ENCODE measurements around the gene F13B.
A peak's percentile ranks its signal among the peaks of the same experiment; 100 is the strongest.
"Not testable (repeated sequence)": the region's sequence is repeated elsewhere in the genome, so short reads cannot be mapped to it uniquely, and the experiment has no call there.

The F13B gene, protein sequence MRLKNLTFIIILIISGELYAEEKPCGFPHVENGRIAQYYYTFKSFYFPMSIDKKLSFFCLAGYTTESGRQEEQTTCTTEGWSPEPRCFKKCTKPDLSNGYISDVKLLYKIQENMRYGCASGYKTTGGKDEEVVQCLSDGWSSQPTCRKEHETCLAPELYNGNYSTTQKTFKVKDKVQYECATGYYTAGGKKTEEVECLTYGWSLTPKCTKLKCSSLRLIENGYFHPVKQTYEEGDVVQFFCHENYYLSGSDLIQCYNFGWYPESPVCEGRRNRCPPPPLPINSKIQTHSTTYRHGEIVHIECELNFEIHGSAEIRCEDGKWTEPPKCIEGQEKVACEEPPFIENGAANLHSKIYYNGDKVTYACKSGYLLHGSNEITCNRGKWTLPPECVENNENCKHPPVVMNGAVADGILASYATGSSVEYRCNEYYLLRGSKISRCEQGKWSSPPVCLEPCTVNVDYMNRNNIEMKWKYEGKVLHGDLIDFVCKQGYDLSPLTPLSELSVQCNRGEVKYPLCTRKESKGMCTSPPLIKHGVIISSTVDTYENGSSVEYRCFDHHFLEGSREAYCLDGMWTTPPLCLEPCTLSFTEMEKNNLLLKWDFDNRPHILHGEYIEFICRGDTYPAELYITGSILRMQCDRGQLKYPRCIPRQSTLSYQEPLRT

DNA sequence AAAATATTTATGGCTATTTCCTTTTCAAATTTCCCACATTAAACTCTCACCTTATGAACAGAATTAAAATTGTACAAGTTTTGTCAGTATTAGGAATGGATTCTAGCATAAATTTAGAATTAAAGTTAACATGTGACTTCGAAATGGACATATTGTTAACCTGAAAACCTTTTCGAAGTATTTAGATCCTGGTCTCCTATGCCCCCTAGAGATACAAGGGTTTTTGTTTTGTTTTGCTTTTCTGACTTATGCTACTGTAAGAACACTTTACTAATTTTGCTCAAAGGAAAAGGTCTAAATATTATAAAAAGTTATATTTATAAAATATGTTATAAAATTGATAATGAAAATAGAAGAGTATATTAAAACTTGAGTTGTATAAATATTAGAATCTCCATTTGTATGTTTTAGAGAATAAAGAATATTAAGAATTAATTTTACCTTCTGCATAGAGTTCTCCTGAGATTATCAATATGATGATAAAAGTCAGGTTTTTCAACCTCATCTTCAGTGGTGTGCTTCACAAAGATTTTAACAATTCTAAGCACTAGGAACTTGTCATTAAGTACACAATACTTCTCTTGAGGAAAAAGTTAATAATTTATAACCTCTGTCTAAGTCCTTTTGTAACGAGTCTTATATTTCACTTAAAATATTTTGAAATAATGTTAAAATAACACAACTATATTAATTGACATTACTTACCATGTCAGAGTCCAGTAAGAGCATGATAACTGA, at the start of gene F13B:
TSS of gene F13B (minus strand) at position 542 of the 738 bp plus-strand sequence. CDS start at position 505, 37 bp downstream.
- no peak for DNase-seq

DNA sequence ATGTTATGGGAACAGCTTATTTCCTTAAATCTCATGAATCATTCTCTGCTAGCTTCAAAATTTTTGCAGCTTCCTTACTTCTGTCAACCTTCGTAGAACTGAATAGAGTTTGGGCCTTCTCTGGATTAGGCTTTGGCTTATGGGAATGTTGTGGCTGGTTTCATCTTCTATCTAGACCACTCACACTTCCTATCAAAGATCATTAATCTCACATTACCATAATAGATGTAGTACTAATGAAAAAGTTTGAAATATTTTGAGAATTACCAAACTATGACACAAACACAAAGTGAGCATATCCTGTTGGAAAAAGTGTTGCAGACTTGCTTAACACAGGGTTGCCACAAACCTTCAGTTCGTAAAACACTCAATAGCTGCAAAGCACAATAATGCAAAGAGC, 49.1 kb upstream of the F13B start:
- DNase-seq: peak; percentile 1

DNA sequence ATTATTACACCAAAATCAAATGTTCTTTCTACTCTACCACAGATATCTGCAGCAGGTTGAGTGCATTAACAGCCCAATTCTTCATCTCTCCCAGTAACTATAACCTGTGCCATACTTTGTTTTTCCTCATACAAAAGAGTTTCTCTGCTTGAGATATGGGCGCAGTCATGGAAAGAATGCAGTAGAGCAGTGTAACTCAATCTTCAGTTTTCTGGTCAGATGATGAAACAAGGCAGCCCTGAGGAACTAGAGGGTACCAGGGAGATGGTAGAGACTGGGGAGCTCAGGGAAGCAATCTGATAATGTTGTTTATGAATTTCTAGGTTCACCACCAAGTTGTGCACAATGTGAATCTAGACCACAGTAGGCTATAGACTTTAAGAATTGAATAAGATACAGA, 39.8 kb upstream of the F13B start:
- DNase-seq: no peak

DNA sequence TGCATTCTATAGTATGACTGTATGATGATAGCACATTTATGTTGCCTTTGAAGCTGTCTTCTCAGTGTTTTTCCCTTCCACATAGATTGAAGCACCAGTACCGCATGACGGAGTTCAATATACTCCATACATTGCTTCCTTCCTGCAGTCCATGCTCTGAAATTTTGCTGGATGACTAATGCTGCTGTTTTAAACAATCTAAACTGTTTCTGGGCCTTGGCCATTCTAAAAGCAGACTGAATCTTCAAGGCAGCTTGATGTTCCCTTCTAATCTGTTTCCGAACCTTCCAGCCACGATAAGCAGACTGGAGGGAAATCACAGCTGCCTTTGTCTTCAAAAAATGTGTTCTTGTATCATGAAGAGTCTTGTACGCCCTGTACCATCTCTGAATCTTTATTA, 36.2 kb upstream of the F13B start:
- no peak for DNase-seq

DNA sequence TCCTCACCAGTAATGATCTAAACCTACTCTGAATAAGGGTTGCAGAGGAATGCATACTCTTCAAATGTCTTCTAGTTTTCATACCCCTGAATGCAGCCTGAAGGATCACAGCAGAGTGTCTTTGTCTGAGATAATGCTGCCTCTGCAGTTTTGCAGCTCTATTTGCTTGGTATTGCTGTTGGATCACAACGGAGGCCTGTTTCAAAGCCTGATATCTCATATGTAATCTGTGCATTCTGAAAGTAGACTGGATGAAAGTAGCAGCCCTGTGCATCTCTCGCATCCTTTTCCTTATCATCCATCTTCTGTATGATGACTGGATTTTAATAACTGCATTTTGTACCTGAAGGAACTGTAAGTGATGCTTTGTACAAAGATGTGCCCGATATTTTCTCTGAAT, 34.9 kb upstream of the F13B start:
- no peak for DNase-seq

DNA sequence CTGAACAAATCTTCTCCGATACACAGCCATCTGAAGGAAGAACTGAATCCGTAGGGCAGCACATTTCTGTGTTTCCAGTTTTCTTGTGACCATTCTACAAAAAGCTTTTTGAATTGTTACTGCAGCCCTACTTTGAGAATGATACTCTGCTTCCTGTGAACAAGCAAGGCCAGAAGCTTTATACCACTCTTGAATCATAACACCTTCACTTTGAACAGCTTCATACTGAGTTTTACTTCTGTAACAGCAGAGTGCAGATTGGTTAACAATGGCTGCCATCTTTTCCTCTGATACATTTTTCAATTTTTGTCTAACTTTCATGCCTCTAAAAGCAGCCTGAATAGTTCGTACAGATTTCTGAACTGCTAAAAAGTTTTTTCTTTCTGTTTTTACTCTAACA, 33.6 kb upstream of the F13B start:
- DNase-seq: no peak

DNA sequence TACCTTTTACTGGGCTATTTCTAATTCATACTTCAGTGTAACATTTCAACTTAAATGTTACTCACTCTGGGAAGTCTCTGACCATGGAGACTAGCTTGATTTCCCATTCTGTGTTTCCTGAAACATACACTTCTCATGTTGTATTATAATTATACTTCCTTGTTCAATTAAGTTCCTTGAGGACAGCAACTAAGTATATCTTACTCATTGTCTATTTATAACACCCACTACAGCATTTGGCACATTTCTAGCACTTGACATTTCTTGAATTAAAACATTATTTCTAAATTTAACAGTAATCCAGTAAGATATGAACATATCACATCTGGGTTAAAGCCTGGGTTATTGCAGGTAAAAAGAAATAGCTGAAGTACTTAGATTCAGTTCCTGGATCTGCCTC, 32.4 kb upstream of the F13B start:
- no peak for DNase-seq

DNA sequence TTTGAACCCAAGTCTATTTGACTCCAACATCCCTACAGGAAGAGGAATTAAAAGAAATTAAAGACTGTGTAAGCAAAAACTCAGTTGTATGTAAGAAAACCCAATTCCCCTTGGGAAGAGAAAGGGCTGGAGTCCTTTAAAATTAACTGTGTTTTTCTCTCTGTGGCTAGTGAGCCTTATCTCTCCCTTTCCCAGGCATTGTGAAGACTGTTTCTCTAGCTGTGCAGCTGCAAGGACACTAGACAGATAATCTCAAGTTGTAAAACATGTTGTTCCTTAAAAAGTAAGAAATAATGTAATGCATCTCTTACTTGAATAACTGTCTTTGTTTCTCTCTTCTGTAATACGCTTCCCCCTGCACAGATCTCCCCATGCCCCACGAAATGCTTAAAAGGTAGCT, 29.9 kb upstream of the F13B start:
- DNase-seq: not testable (repeated sequence)

DNA sequence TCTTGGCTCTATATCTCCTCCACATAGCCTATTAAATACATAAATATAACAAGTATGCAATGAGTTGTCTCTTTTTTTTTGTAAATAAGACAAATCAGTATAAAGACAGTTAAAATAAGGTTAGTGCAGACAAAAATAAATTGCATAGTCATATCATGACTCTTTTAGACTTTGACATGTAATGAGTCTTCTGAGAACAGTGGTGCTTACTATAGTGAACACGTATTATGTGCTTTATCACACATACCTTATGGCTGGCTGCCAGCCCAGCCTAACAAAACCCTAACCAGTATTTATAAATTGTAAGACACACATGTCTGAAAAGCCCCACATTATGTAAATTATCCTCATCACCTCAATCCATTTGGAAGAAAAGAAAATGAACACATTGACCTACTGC, 29.1 kb upstream of the F13B start:
- no peak for DNase-seq

DNA sequence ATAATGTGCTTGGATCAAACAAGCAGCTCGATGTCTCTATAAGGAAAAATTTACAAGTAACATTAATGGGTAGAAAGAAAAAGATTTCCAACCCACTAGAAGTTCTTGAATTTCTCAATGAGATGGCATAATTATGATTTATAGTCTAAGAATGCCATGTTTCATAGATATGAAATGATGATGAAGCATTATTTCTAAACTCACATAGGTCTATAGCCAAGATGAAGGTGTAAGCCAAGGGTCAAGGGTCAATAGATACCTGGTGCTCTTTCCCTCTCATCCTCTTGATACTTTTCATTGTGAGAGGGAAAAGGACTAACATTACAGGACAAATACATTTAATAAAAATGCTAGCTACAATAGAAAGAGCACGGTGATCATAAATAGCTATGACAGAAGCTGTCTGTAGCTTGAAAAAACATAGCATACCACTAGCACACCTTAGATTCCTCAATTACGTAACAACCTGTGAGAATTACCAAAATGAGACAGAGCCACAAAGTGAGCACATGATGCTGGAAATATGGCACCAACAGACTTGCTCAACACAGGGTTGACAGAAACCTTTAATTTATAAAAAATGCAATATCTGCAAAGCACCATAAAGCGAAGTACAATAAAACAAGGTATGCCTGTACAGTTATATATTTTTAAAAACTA, 26.3 kb upstream of the F13B start:
- DNase-seq: no peak

DNA sequence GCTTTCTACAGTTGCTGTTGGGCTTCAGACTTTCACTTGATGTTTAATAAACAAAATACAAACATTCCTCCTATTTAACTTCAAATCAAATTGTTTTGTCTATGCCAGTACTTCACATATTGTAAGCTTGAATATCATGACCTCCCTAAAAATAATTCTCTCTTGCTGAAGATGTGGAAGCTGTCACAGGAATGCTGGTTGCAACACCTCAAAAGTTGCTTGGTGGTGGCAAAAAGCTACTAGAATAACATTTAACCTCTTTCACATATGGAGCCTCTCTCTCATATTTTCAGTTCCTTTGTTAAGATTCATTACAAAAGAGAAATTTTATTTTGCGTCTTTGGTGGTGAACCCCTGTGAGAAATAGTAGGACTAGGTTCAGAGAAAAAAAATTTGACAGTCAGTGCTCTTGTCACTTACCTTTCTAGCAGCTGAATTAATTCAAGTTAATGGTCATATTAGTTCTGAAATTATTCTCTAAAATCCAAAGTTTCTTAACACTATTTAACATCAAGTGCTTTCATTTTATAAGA, 25.5 kb upstream of the F13B start:
- DNase-seq: no peak

DNA sequence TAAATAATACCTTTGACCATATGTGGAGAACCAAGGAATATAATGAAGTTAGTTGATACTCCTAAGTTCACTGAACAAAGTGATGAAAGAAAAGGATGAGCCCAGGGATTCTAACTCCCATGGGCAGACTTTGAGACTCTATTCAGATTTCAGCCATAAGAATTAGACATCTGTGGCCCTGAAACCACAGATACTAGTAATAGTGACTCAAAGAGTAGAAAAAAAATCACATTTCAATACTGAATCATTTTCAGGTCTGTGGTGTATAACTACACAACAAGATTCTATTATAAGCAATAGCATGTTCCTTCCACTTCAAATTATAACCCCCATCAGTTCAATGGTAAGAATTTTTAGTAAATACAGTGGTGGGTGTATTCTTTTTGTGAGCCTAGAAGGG, 16.4 kb upstream of the F13B start:
- DNase-seq: no peak

DNA sequence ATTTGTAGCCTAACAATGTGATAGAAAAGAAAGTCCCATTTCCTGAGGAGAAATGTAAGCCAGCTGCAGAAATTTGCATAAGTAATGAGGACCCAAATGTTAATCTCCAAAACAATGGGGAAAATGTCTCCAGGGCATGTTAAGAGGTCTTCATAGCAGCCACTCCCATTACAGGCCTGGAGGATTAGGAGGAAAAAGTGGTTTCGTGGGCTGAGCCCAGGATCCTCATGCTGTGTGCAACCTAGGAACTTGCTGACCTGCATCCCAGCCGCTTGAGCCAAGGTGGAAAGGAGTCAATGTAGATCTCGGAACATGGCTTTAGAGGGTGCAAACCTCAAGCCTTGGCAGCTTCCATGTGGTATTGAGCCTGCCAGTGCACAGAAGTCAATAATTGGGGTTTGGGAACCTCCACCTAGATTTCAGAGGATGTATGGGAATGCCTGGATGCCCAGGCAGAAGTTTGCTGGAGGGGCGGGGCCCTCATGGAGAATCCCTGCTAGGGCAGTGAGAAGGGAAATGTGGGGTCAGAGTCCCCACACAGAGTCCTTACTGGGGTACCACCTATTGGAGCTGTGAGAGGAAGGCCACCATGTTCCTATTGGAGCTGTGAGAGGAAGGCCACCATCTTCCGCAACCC, 14.2 kb upstream of the F13B start:
- DNase-seq: no peak

DNA sequence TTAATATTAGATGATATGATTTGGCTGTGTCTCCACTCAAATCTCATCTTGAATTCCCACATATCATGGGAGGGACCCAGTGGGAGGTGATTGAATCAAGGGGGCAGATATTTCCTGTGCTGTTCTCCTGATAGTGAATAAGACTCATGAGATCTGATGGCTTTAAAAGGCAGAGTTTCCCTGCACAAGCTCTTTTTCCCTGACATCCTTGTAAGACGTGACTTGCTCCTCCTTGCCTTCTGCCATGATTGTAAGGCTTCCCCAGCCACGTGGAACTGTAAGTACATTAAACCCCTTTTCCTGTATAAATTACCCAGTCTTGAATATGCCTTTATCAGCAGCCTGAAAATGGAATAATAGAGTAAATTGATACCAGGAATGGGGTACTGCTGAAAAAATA, 13.3 kb upstream of the F13B start:
- DNase-seq: no peak

DNA sequence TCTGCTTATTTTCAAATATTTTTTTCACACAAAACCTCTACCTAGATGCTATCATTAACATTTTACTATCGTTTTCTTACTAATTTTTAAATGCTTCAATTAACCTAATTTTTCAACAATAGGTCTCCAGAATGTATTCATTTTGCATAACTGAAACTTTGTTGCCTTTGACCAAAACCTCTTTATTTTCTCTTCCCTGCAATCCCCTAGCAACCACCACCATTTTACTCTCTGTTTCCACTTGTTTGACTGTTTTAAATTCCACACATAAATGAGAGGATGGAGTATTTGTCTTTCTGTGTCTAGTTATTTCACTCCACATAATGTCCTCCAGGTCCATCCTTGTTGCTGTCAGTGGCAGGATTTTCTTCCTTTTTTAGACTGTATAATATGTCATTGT, 9.5 kb upstream of the F13B start:
- DNase-seq: no peak

DNA sequence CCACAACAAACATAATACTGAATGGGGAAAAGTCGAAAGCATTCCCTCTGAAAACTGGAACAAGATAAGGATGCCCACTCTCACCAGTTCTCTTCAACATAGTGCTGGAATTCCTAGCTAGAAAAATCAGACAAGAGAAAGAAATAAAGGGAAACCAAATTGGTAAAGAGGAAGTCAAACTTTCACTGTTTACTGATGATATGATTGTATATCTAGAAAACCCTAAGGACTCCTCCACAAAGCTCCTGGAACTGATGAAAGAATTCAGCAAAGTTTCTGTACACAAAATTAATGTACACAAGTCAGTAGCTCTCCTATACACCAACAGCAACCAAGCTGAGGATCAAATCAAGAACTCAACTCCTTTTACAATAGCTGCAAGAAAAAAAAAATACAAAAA, 6.9 kb upstream of the F13B start:
- DNase-seq: no peak

DNA sequence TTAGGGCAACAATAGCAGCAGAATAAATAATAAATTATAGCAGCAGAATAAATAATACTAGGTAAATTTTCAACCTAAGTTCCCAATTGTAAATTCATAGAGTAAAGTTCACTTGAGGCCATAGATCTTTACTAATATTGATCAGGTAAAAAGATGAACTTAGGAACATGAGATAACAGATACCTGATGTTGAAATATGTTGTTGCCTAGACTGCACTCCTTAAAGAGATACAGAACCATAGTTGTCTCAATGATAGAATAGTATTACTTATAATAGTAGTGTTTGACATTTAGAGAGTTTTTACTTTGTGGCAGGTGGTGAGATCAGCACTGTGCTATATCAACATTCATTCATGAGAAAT, 378 bp upstream of the F13B start:
- DNase-seq: no peak

DNA sequence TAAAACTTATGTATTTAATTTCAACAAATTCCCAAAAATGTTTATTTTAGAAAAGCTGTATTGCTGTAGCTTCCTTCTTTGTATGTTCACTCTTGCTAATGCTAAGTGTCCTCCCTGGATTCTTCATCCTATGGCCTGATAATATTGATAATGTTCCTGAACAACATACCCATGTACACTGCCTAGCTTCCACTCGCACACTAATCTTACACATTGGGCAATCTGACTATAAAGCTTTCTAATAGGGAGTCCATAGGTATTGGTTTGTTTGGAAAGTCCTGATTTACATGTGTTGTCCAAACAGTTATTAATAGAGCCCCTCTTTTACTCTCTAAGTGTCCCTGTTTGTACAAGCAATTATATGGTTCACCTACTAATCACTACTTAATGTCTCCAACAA, 783 bp downstream of the F13B start:
- DNase-seq: no peak

DNA sequence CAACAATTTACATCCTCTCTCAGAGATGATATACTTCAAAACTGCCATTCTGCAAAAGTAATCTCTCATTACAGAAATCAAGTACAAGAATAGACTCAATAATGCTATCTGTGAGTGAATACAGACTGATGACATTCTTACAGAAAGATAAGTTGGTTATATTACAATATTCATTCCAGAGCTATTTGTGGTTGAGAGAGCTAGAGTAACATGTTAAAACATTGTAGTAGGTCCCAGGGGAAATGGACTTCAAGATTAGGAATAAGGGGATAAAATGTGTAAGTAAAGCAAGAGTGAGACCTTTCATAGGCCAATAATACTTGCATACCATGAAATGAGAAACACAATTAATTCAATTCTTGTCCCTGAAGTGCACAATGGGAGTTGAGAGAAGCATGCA, 1.5 kb downstream of the F13B start:
- peak; percentile 74 for DNase-seq

DNA sequence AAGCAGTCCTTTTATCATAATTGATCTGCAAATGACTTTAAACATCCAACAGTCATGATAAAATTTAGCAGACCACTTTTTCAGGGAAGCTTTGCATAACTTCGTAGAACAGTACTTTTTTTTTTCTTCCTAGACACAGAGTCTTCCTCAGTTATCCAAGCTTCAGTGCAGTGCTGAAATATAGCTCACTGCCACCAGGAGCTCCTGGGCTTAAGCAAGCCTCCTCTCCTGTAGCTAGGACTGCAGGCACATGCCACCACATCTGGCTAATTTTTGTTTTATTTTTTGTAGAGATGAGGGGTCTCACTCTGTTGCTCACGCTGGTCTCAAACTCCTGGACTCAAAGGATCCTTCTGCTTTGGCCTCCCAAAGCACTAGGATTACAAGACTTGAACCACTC, 3.8 kb downstream of the F13B start:
- no peak for DNase-seq

DNA sequence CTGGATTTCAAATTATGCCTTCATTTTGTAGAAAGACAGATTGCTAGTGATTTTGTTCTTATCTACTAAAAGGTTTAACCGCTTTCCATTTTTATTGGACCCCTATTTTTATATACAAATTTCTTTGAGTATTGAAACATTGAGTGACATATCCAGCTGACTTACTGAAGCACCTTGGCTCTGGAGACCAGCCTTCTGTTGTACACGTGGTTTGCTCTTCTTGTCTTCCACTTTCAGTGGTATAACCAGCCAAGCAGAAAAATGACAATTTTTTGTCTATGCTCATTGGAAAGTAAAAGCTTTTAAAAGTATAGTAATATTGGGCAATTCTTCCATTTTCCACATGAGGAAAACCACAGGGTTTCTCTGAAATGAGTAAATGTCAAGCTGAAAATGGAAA, 4.4 kb downstream of the F13B start:
- no peak for DNase-seq

DNA sequence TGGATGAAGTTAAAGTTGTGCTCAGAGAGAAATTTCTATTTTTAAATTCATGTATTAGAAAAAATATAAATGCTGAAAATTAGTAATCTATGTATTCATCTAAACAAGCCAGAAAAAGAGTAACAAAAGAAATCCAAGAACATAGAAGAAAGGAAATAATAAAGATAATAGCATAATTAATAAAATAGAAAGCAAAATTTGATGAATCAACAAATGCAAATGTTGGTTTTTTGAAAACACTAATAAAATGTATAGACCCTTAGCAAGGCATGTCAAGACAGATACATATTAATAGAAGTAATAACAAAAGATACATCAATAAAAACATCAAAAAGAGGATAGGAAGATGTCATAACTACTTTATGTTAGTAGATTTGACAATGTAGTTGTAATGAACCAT, 18.0 kb downstream of the F13B start:
- DNase-seq: no peak

Data from fibroblast of skin of right biceps (primary cell).